MM.1S (cell line): ENCODE measurements around the gene OR4K1.

Experiments
- CTCF ChIP-seq: fragments of 300-600 bp; sonication (generic); IDR thresholded peaks from 2 replicates; pipeline ENCODE4 v1.5.1; 2016; ENCODE audit warnings: antibody characterized with exemption, low read length, mixed read lengths
- EZH2 ChIP-seq: fragments of 300-600 bp; sonication (generic); optimal IDR thresholded peaks from 2 replicates; pipeline ENCODE3; 2017; ENCODE audit warnings: low read depth, mild to moderate bottlenecking, antibody characterized with exemption, low read length, mixed read lengths

DNA sequence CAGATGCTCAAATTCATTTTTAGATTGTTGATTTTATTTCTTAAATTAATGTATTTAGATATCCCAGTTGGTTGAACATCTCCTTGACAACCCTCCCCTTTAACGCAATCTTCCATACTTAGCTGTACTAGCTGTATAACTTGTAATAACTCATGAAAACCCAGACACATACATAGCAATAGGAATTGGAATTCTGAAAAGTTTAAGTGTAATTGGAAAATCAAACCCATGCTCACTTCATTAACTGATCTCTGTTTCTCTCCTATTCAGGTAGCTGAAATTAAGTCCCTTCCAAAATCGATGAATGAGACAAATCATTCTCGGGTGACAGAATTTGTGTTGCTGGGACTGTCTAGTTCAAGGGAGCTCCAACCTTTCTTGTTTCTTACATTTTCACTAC lies 44.6 kb downstream of the OR4K1 start, which contains the start of gene OR4K15:
- TF ChIP-seq CTCF (no peak), EZH2 (no peak)
